ENCODE data around the gene TRIM24.

- TF ChIP-seq CTCF (IDR thresholded peaks at IDR 0.05; ENCODE audit: poor library complexity), result no peak
- no peak for TF ChIP-seq EZH2 (IDR thresholded peaks at IDR 0.05; ENCODE audit: borderline replicate concordance)
These were observed 96.9 kb downstream of the TRIM24 start for GRCh38 chr7:138556771-138557484.

All from hepatocyte (in vitro differentiated cells).